CD4-positive, alpha-beta memory T cell (primary cell): Measurements from ENCODE around the gene ATP8A2. TPM values are rescaled to one million over a fixed set of nuclear protein-coding genes. Genes with fewer than 3 reads are reported as not detected.

ENCODE experiments used
- CTCF ChIA-PET: fragments of 350-600 bp; sonication (Branson Sonifier 250); formaldehyde crosslinking; loops from one replicate; lab custom pipeline; 2021; ENCODE audit warnings: inconsistent platforms; ENCODE audit not compliant: partially characterized antibody; lab: Charles Lee
- POLR2A ChIA-PET: fragments of 350-600 bp; sonication (Branson Sonifier 250); formaldehyde crosslinking; loops from one replicate; lab custom pipeline; 2021; ENCODE audit not compliant: partially characterized antibody; lab: Charles Lee
- DNase-seq, 5 donors: peaks; one replicate each; pipeline versions ENCODE4 v3.0.0 to v3.0.0-alpha.2; 2020 to 2022; ENCODE audit warnings: mixed read lengths in 1 of 5
- H3K27ac ChIP-seq: one replicate; pipeline ENCODE4 v1.7.0; 2013; ENCODE audit warnings: low read depth, low read length
- H3K27me3 ChIP-seq: 2 replicates; pipeline ENCODE4 v1.7.0; 2013; ENCODE audit warnings: mild to moderate bottlenecking, low read length, moderate library complexity; ENCODE audit not compliant: insufficient read depth
- H3K36me3 ChIP-seq: 2 replicates; pipeline ENCODE4 v1.7.0; 2013; ENCODE audit warnings: mild to moderate bottlenecking, low read length, moderate library complexity; ENCODE audit not compliant: insufficient read depth
- H3K4me1 ChIP-seq: 2 replicates; pipeline ENCODE4 v1.7.0; 2013; ENCODE audit warnings: mild to moderate bottlenecking, low read length, moderate library complexity; ENCODE audit not compliant: insufficient read depth
- H3K4me3 ChIP-seq, 2 donors: one replicate each; pipeline ENCODE4 v1.7.0; 2013; ENCODE audit warnings: low read length in 2 of 2, mild to moderate bottlenecking in 1 of 2
- H3K9me3 ChIP-seq, 2 donors: one replicate each; pipeline ENCODE4 v1.7.0; 2013; ENCODE audit warnings: low read length in 2 of 2, control low read depth in 1 of 2; ENCODE audit not compliant: control insufficient read depth in 1 of 2
- H3K27ac Mint-ChIP-seq, 7 donors: one replicate each; pipeline ENCODE4 v1.8.0; 2020 to 2021; ENCODE audit warnings: mixed read lengths in 7 of 7, mild to moderate bottlenecking in 6 of 7, inconsistent platforms in 3 of 7, moderate library complexity in 3 of 7
- H3K27me3 Mint-ChIP-seq, 2 donors: one replicate each; pipeline ENCODE4 v1.8.0; 2020 to 2021; ENCODE audit warnings: mixed read lengths in 2 of 2
- H3K36me3 Mint-ChIP-seq, 2 donors: one replicate each; pipeline ENCODE4 v1.8.0; 2020 to 2021; ENCODE audit warnings: mixed read lengths in 2 of 2, inconsistent platforms in 1 of 2, mild to moderate bottlenecking in 1 of 2
- H3K4me1 Mint-ChIP-seq, 4 donors: one replicate each; pipeline ENCODE4 v1.8.0; 2020 to 2021; ENCODE audit warnings: mixed read lengths in 4 of 4, mild to moderate bottlenecking in 1 of 4
- H3K4me3 Mint-ChIP-seq, 8 donors: one replicate each; pipeline ENCODE4 v1.8.0; 2020 to 2021; ENCODE audit warnings: mixed read lengths in 8 of 8, mild to moderate bottlenecking in 7 of 8, moderate library complexity in 6 of 8, inconsistent platforms in 3 of 8
- H3K9me3 Mint-ChIP-seq, 8 donors: one replicate each; pipeline ENCODE4 v1.8.0; 2020 to 2021; ENCODE audit warnings: mixed read lengths in 8 of 8, mild to moderate bottlenecking in 5 of 8, inconsistent platforms in 3 of 8, moderate library complexity in 1 of 8
- intact Hi-C: fragments of 100-400 bp; cut with micrococcal nuclease; formaldehyde crosslinking; loops from one replicate; pipeline ENCODE4 v1.15.1; 2023
- polyA plus RNA-seq, 2 donors: library from polyadenylated mRNA; unstranded; fragments of 300-500 nt; fragmentation: Illumina TruSeq; gene quantifications; one replicate each; pipeline ENCODE4 v1.2.3, GENCODE V29; 2021
- total RNA-seq, 2 experiments: library from RNA; stranded (reverse); gene quantifications; one replicate each; pipeline ENCODE4 v1.2.3, GENCODE V29; 2021

ATP8A2 gene
- total and polyA plus RNA-seq, 4 experiments from 2014 or later, result 0.36 to 0.93 (median 0.67) TPM

DNA sequence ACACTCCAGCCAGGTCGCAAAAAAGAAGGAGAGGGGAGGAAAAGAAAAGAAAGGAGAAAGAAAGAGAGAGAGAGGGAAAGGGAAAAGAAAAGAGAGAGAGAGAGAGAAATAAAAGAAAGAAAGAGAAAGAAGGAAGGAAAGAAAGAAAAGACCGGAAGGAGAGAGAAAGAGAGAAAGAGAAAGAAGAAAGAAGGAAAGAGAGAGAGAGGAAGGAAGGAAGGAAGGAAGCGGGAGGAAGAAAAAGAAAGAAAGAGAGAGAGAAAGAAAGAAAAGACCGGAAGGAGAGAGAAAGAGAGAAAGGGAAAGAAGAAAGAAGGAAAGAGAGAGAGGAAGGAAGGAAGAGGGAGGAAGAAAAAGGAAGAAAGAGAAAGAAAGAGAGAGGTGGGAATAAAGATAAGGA, 359.3 kb downstream of the ATP8A2 start:
- H3K27me3 Mint-ChIP-seq, result peaks cover 7 to 10% of the 10 kb centered on the region in 2 donors
- no peak for DNase-seq
- no peak overlapping the region for H3K27ac Mint-ChIP-seq
- no peaks in the 10 kb centered on the region for H3K4me1 ChIP-seq
- no peak overlapping the region for H3K27ac ChIP-seq
- no peak overlapping the region for H3K4me3 ChIP-seq
- H3K36me3 Mint-ChIP-seq, result no peaks in the 10 kb centered on the region
- POLR2A ChIA-PET, result no interaction called here
- CTCF ChIA-PET, result no interaction called here
- no peaks in the 10 kb centered on the region for H3K36me3 ChIP-seq
- no peaks in the 10 kb centered on the region for H3K4me1 Mint-ChIP-seq
- no peaks in the 10 kb centered on the region for H3K9me3 ChIP-seq
- no peak overlapping the region for H3K4me3 Mint-ChIP-seq
- H3K9me3 Mint-ChIP-seq, result peaks cover 0 to under 1% (median 0%) of the 10 kb centered on the region in 8 donors
- H3K27me3 ChIP-seq, result peaks cover 9% of the 10 kb centered on the region
- intact Hi-C loops, result no loop called here

DNA sequence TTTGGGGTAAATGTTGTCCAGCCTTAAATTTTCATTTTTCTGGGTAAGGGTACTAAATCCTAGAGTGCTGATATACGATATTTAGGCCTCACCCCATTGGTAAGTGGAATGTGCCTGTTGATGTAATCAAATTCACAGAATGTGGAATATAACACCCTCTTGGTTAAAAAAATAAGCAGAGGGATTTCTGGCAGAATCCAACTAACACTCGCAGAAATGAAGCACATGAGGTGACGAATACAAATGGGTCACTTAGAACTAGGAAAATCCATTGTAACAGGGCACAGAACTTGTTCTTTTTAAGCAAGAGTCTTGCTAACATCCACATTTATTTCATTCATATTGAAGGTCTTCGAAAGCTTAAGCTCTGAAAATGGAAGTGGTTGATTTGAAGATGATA, 359.8 kb downstream of the ATP8A2 start:
- no peak overlapping the region for H3K27ac Mint-ChIP-seq
- no peaks in the 10 kb centered on the region for H3K36me3 ChIP-seq
- H3K9me3 Mint-ChIP-seq, result peaks cover 0 to 2% (median 0%) of the 10 kb centered on the region in 8 donors
- peaks cover 6 to 11% of the 10 kb centered on the region in 2 donors for H3K27me3 Mint-ChIP-seq
- H3K4me3 Mint-ChIP-seq, result no peak overlapping the region
- H3K4me1 ChIP-seq, result no peaks in the 10 kb centered on the region
- intact Hi-C loops, result no loop called here
- CTCF ChIA-PET, result no interaction called here
- DNase-seq, result no peak
- no peaks in the 10 kb centered on the region for H3K36me3 Mint-ChIP-seq
- no peak overlapping the region for H3K4me3 ChIP-seq
- peaks cover 0 to 1% (median 0%) of the 10 kb centered on the region in 4 donors for H3K4me1 Mint-ChIP-seq
- POLR2A ChIA-PET, result no interaction called here
- H3K27ac ChIP-seq, result no peak overlapping the region
- H3K27me3 ChIP-seq, result peaks cover 9% of the 10 kb centered on the region
- H3K9me3 ChIP-seq, result no peaks in the 10 kb centered on the region

DNA sequence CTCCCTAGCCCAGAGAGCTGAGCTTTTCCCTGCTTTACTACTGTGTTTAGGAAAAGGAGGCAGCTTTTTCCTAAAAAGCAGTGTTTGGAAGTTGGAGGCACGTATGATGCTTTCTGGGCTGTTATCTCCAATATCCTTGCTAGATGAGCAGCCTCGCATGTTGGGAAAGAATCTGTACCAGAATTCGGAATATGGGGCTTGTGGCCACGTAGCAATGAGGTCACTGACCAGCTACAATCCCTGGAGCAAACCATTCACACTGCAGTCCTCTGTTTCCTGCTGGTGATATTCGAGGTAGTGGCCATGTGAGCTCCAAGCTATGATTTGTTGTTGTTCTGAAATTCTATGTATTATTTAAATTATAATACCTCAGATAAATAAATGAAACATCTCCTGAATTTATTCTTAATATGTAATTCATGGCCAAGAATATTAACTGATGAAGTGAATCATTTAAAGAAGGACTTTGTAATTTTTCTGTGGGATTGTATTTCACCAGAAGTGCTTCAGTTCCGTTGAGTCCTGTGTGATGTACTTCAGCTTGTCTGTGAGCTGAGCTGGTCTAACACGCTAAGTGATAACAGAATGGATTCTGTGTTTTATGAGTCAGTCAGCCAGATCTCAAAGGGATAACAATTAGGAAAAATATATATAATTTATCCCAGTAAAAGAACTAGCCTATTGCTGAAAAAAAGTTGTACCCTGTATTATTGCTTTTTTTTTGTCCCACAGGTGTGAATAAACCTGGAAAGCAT, 360.5 kb downstream of the ATP8A2 start:
- CTCF ChIA-PET, result no interaction called here
- Histone ChIP-seq H3K9me3 (no peaks in the 10 kb centered on the region), H3K36me3 (no peaks in the 10 kb centered on the region), H3K4me1 (no peaks in the 10 kb centered on the region), H3K4me3 (no peak overlapping the region), H3K27me3 (peaks cover 9% of the 10 kb centered on the region), H3K27ac (no peak overlapping the region)
- H3K36me3 Mint-ChIP-seq, result no peaks in the 10 kb centered on the region
- H3K4me1 Mint-ChIP-seq, result peaks cover 0 to 6% (median 0%) of the 10 kb centered on the region in 4 donors
- intact Hi-C loops, result no loop called here
- peaks cover 0 to 2% (median 0%) of the 10 kb centered on the region in 8 donors for H3K9me3 Mint-ChIP-seq
- H3K4me3 Mint-ChIP-seq, result no peak overlapping the region
- H3K27me3 Mint-ChIP-seq, result peaks cover 6 to 12% of the 10 kb centered on the region in 2 donors
- no peak overlapping the region for H3K27ac Mint-ChIP-seq
- POLR2A ChIA-PET, result no interaction called here
- DNase-seq, result no peak

GRCh38 chr13:25733001-25733491, 361.3 kb downstream of the ATP8A2 start:
- ChIA-PET POLR2A (no interaction called here), CTCF (no interaction called here)
- H3K4me3 ChIP-seq, result no peak overlapping the region
- H3K27ac Mint-ChIP-seq, result no peak overlapping the region
- H3K36me3 Mint-ChIP-seq, result no peaks in the 10 kb centered on the region
- H3K9me3 Mint-ChIP-seq, result peaks cover 0 to 2% (median 0%) of the 10 kb centered on the region in 8 donors
- intact Hi-C loops, result no loop called here
- DNase-seq, result no peak
- no peaks in the 10 kb centered on the region for H3K9me3 ChIP-seq
- no peak overlapping the region for H3K4me3 Mint-ChIP-seq
- H3K27me3 ChIP-seq, result peaks cover 9% of the 10 kb centered on the region
- H3K4me1 ChIP-seq, result peaks cover 2% of the 10 kb centered on the region
- no peaks in the 10 kb centered on the region for H3K36me3 ChIP-seq
- peaks cover 6 to 12% of the 10 kb centered on the region in 2 donors for H3K27me3 Mint-ChIP-seq
- no peak overlapping the region for H3K27ac ChIP-seq
- H3K4me1 Mint-ChIP-seq, result peaks cover 0 to 9% (median 2%) of the 10 kb centered on the region in 4 donors

DNA sequence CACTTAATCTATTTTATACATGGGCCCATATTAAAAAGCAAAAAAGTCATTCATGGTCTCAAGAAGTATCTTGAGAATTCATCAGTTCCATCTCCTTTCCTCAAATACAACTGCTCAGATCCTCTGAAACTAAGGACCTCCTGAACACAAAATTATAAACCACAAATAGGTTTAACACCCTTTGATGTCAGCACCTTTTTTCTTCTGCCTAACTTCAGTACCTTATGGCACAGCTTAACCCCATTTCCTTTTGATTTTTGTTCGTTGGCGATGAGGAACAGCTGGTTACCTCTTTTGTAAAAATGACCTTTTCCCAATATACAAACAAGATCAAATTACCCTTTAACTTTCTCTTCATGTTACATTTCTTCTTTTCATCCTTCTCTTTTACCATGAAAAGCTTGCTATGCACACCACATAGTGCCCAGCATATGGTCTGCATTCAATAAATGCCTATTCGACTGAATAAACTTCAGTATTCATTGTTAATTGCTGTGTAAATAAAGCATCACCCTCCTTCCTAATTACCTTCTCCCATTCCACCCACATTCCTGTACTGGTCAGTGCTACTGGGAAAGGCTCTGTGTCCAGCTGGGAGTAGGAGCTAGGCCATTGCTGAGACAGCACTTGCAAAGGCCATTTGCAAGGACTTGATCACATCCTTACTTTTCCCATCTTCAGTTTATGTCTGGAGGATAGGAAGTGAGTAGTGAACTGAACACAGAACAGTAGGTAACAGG, 362.1 kb downstream of the ATP8A2 start:
- no peaks in the 10 kb centered on the region for H3K36me3 ChIP-seq
- POLR2A ChIA-PET, result no interaction called here
- CTCF ChIA-PET, result no interaction called here
- H3K9me3 ChIP-seq, result no peaks in the 10 kb centered on the region
- Mint-ChIP-seq H3K27me3 (peaks cover 5 to 6% of the 10 kb centered on the region in 2 donors), H3K4me3 (no peak overlapping the region), H3K36me3 (no peaks in the 10 kb centered on the region), H3K9me3 (peaks cover 0 to 2% (median 0%) of the 10 kb centered on the region in 8 donors), H3K27ac (no peak overlapping the region), H3K4me1 (peaks cover 2 to 14% (median 6%) of the 10 kb centered on the region in 4 donors)
- H3K27me3 ChIP-seq, result peaks cover 9% of the 10 kb centered on the region
- peaks cover 8% of the 10 kb centered on the region for H3K4me1 ChIP-seq
- DNase-seq, result no peak
- no peak overlapping the region for H3K4me3 ChIP-seq
- intact Hi-C loops, result no loop called here
- no peak overlapping the region for H3K27ac ChIP-seq

DNA sequence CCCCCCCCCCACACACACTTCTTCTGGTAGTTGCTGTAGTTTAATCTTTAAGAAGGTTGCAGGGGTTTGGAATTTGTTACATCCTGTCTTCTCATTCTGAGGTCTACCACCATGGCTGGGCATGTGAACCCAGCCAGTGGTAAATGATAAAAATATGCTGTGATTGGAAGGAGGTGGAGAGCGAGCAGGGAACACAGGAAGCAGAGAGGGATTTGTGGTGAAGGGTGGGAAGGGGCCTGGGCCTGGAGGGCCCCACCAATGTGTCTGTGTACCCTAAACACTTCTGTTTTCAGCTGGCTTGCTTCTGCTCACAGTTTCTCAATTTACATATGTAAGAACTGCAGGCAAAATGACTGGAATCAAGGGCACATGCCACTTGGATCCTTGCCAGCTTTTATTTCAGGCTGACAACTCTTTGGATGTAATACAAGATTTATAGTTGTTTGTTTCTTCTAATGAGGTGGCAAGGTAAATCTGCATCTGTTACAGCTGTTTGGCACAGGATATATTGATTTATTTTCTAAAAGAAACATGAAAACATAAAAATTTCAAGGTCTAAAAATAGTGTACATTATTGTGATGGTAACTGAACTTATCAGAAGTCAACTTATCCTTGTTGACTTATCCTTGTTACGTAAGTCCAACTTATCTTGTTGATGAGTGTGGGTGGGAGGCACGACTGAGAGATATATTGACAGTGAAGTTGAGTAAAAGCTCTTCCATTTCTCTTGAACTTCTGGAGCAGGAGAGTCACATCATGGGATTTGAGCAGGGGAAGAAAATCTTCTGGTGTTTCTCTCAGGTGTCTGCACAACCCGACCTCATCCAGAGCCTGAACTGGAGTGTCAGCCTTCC, 366.8 kb downstream of the ATP8A2 start:
- POLR2A ChIA-PET, result no interaction called here
- H3K4me3 ChIP-seq, result no peak overlapping the region
- H3K36me3 Mint-ChIP-seq, result no peaks in the 10 kb centered on the region
- H3K27ac Mint-ChIP-seq, result peak overlapping the region in 3 of 7 donors; percentile 20 to 48 (median 26)
- CTCF ChIA-PET, result no interaction called here
- peaks cover 0 to 3% (median 0%) of the 10 kb centered on the region in 8 donors for H3K9me3 Mint-ChIP-seq
- intact Hi-C loops, result no loop called here
- H3K27me3 ChIP-seq, result no peaks in the 10 kb centered on the region
- H3K4me3 Mint-ChIP-seq, result peak overlapping the region in 1 of 8 donors; percentile 23
- no peak for DNase-seq
- peaks cover 2 to 6% of the 10 kb centered on the region in 2 donors for H3K27me3 Mint-ChIP-seq
- no peak overlapping the region for H3K27ac ChIP-seq
- peaks cover 8% of the 10 kb centered on the region for H3K4me1 ChIP-seq
- peaks cover 2 to 14% (median 6%) of the 10 kb centered on the region in 4 donors for H3K4me1 Mint-ChIP-seq
- H3K36me3 ChIP-seq, result no peaks in the 10 kb centered on the region
- no peaks in the 10 kb centered on the region for H3K9me3 ChIP-seq
